Activated CD8-positive, alpha-beta memory T cell treated with anti-CD3 and anti-CD28 coated beads for 36 hours (primary cell): ENCODE results near the gene ATP4A. TPM values are rescaled to one million over a fixed set of nuclear protein-coding genes. Genes with fewer than 3 reads are reported as not detected.
"Not testable (repeated sequence)": the region's sequence is repeated elsewhere in the genome, so short reads cannot be mapped to it uniquely, and the experiment has no call there.

Experiments used
- CTCF ChIA-PET: fragments of 350-600 bp; sonication (Branson Sonifier 250); formaldehyde crosslinking; loops from one replicate; lab custom pipeline; 2021; ENCODE audit warnings: antibody characterized with exemption; lab: Charles Lee
- POLR2A ChIA-PET: fragments of 350-600 bp; sonication (Branson Sonifier 250); formaldehyde crosslinking; loops from one replicate; lab custom pipeline; 2021; ENCODE audit warnings: antibody characterized with exemption; lab: Charles Lee
- total RNA-seq, 2 experiments: library from RNA; stranded (reverse); gene quantifications; one replicate each; pipeline ENCODE4 v1.2.3, GENCODE V29; 2021

ATP4A gene
- total RNA-seq = not detected

DNA sequence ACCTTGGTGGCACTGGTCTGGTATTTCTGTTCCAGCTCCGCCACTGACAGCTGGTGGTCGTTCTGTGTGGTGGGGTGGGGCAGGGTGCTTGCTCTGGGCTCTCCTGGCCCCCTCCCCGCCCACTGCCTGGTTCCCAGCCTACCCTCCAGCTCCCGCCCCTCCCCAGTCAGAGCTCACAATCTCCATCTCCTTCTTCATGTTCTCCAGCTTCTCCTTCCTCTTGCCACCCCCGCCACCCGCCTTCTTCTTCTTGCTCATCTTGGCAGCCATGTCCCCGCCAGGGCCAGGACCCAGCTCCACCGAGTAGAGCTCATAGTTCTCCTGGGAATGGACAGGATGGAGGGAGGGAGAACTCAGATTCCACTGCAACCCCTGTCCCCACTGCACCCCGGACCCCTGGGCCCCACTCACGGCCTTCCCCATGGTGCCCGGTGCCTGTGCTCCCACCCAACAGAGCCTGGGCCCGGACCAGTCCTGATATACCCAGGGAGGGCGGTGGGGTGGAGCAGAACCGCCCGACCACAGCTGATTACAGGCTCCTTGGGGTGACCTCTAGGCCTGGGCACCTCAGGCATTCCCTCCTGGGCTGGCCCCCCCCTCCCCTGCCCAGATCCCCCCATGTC, at the start of gene ATP4A:
Gene ATP4A, minus strand, starts transcription at position 452 of the 623 bp plus-strand sequence. Its CDS starts 29 bp downstream, at position 423.
- CTCF ChIA-PET = no interaction called here
- POLR2A ChIA-PET = no interaction called here

DNA sequence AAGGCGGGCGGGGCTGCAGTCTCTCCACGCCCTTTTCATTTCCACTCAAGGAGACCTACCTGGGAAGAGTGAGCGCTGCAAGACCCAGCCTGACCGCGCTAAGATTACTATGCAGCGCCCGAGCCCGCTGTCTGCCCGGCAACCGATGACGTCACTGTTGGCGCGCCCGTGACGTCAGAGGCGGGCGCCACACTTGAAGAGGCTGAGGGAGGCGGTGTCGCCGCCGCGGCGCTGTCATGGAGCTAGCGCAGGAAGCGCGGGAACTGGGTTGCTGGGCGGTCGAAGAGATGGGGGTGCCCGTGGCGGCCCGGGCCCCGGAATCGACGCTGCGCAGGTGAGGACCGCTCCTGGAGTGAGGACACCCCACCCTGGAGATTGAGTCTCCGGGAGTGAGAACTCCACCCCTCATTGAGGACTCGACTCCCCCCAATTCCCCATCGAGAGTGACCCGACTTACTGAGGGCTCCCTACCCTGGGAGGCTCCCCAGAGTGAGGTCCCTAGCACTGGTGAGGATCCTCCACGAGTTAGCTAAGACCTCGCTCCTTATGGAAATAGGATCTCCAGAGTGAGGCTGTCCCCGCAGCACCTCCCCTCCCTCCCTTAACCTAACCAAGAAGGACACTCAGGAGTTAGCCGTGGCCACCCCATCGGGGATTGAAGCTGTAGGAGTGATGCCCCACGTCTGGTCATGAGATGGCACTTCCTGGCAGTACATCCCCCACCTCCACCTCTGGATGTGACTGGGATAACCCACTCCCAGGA, 49.3 kb upstream of the ATP4A start, which contains the start of gene HAUS5:
Gene HAUS5, plus strand, starts transcription at position 177 of the 763 bp plus-strand sequence. Its CDS starts 60 bp downstream, at position 237.
- CTCF ChIA-PET = interaction anchor here (0.6 to 2.8 kb wide), 5 partner anchors 11 to 345 kb away, joined by 3 to 13 read pairs (median 3); no protein-coding TSS in a partner anchor
- POLR2A ChIA-PET = interaction anchor here (1.0 to 1.9 kb wide), 3 partner anchors 10 to 68 kb away, joined by 3 to 7 read pairs (median 7); partner anchors contain the start of gene COX6B1

DNA sequence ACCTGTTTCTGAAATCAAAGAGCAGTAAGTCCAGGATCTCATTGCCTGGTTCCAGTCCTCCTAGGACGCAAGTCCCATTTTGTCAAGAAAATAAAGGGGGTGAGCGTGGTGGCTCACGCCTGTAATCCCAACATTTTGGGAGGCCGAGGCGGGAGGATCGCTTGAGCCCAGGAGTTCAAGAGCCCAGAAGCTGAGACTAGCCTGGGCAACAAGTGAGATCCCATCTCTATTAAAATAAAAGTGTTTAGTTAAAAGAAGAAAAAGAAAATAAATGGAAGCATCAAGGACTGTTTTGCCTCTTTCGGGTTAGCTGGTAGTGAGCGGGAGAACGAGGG, 48.7 kb upstream of the ATP4A start:
- ChIA-PET CTCF (interaction anchor here (1.1 to 2.8 kb wide), 4 partner anchors 11 to 102 kb away, joined by 3 to 13 read pairs (median 4); no protein-coding TSS in a partner anchor), POLR2A (interaction anchor here (1.3 to 1.9 kb wide), 2 partner anchors 36 to 68 kb away, joined by 7 read pairs; partner anchors contain the start of gene COX6B1)

DNA sequence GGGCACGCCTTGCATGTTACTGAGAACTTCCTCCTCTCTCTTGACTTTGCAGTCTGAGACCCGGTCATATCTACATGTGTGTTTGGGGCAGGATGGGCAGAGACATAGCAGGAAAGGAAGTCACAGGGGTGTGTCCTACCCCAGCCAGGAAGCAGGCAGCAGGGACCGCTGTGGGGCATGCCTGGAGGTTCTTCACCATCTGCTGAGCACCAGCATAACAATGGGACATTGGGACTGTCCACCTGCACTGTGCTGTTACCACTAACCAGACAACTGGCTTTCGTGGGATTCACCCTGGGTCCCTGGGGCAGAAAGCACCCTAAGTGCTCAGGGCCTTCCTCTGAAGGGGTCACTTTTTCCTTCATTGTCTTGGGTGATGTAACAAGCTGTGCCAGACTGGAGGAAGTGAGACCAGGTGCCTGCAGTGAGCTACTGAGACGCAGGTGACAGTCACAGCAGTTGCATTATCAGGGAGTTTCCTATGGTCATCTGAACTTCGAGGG, 46.4 kb upstream of the ATP4A start:
- ChIA-PET CTCF (no interaction called here), POLR2A (no interaction called here)

DNA sequence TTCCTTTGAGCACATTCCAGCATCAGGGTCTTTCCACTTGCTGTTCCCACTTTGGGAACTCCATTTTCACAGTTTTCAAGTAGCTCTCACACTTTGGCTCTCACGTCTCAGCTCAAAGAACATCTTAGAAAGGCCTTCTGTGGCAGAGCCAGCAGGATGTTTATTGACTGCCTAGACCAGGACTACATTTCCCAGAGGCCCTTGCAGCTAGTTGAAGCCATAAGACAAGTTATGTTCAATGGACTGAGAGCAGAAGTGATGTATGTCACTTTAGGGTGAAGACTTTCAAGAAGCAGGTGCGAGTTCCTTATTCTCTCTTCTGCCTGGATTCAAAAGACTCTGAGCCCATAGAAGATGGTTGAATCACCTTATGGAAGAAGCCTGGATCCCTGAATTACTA, 44.8 kb upstream of the ATP4A start:
- POLR2A ChIA-PET = interaction anchor here (0.6 kb wide), 1 partner anchor 64 kb away, joined by 3 read pairs; no protein-coding TSS in a partner anchor
- CTCF ChIA-PET = interaction anchor here (1.4 kb wide), 1 partner anchor 59 kb away, joined by 4 read pairs; no protein-coding TSS in a partner anchor

DNA sequence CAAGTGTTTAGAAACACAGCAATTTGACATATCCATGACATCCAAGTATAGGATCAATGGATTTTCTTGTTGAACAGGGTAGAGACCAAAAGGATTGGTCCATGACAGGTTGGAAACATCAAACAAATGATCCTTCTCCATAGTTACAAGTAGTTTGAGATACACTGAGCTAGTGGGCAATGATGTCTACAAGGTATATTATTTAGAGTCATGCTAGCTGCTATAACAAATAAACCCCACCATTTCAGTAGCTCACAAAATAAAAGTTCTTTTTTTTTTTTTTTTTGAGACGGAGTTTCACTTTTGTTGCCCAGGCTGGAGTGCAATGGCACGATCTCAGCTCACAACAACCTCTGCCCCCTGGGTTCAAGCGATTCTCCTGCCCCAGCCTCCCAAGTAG, 44.2 kb upstream of the ATP4A start:
- ChIA-PET CTCF (interaction anchor here (1.4 kb wide), 1 partner anchor 58 kb away, joined by 4 read pairs; no protein-coding TSS in a partner anchor), POLR2A (interaction anchor here (0.6 to 0.7 kb wide), 2 partner anchors 17 to 63 kb away, joined by 3 to 4 read pairs; no protein-coding TSS in a partner anchor)

DNA sequence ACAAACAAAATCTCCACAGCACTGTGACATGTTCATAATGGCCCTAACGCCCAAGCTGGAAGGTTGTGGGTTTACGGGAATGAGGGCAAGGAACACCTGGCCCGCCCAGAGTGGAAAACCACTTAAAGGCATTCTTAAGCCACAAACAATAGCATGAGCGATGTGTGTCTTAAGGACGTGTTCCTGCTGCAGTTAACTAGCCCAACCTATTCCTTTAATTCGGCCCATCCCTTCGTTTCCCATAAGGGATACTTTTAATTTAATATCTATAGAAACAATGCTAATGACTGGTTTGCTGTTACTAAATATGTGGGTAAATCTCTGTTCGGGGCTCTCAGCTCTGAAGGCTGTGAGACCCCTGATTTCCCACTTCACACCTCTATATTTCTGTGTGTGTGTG, 43.7 kb upstream of the ATP4A start:
- POLR2A ChIA-PET = interaction anchor here (0.7 kb wide), 1 partner anchor 16 kb away, joined by 4 read pairs; no protein-coding TSS in a partner anchor
- CTCF ChIA-PET = interaction anchor here (0.6 kb wide), 1 partner anchor 147 kb away, joined by 4 read pairs; no protein-coding TSS in a partner anchor

DNA sequence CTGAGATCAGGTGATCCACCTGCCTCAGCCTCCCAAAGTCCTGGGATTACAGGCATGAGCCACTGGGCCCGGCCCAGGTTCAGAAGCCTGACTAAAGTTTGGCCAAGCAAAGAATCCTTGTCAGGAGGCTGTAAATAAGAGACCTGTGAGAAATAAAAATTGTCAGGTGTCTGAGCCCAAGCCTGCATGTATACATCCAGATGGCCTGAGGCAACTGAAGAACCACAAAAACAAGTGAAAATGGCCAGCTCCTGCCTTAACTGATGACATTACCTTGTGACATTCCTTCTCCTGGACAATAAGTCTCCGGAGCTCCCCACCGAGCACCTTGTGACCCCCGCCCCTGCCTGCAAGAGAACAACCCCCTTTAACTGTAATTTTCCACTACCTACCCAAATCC, 41.0 kb upstream of the ATP4A start:
- CTCF ChIA-PET = interaction anchor here (0.6 to 1.1 kb wide), 2 partner anchors 12 to 90 kb away, joined by 3 to 5 read pairs; no protein-coding TSS in a partner anchor
- POLR2A ChIA-PET = not testable (repeated sequence)

DNA sequence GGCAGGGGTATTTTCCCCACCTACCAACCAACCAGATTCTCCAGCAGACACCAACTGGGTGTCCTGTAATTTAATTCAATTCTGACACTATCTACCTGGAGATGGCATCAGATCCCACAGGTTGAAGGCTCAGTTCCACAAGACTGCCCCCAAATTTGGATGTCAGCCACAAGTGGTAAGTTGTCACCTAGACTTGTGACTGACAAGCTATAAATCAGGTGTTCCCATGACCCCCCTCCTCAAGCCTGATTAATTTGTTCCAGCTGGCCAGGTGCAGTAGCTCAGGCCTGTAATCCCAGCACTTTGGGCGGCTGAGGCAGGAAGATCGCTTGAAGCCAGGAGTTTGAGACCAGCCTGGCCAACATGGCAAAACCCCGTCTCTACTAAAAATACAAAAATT, 38.5 kb upstream of the ATP4A start:
- ChIA-PET POLR2A (no interaction called here), CTCF (interaction anchor here (0.7 to 1.0 kb wide), 3 partner anchors 11 to 487 kb away, joined by 3 to 4 read pairs (median 4); partner anchors contain the start of gene HAUS5)

DNA sequence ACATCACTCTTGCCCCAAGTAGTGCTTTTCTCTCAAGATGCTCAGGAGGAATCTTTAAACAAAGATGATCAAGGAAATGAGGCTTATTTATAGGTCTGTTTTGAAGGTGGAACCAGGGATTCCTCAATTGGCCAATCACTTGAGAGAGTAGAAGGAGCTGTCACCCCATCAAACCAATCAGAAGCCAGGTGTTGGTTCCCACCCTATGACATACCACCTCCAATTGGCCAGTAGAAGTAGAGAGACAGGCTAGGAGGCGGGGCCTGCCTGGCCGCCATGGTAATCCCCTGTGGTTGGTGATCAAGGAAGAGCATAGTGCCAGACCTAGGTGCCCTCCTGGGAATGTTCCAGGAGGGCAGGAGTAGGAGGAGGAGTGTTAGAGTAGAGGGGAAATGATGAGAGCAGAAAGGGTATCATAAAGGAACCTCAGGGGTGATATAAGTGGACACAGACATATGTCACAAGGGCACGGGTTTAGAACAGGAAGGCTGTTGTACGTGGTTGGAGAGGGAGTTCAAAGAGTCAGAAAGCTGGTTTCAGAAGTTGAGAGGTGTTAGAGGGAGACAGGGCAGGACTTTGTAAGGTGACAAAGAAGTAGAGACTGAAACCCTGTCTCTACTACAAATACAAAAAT, 33.0 kb upstream of the ATP4A start:
- CTCF ChIA-PET = interaction anchor here (0.6 to 0.7 kb wide), 2 partner anchors 78 to 233 kb away, joined by 3 to 4 read pairs; no protein-coding TSS in a partner anchor
- POLR2A ChIA-PET = no interaction called here

DNA sequence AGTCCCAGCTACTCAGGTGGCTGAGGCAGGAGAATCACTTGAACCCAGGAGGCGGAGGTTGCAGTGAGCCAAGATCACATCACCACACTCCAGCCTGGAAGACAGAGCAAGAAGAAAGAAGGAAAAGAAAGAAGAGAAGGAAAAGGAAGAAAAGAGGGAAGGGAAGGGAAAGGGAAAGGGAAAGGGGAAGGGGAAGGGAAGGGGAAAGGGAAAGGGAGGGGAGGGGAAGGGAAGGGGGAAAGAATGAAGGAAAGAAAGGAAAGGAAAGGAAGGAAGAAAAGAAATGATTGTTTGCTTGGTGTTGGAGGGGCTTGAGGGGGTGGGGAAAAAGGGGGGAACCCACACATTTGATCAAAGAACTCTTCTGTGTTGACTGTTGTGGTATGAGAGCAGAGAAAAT, 32.5 kb upstream of the ATP4A start:
- ChIA-PET CTCF (no interaction called here), POLR2A (interaction anchor here (0.7 kb wide), 1 partner anchor 9 kb away, joined by 3 read pairs; no protein-coding TSS in a partner anchor)

DNA sequence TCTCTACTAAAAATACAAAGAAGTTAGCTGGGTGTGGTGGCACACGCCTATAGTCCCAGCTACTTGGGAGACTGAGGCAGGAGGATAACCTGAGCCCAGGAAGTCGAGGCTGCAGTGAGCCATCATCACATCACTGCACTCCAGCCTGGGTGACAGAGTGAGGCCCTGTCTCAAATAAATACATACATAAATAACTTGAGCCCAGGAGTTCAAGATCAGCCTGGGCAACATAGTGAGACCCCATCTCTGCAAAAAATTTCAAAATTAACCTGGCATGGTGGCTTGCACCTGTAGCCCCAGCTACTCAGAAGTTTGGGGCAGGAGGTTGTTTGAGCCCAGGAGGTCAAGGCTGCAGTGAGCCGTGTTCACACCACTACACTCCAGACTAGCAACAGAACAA, 31.6 kb upstream of the ATP4A start:
- CTCF ChIA-PET, POLR2A ChIA-PET: not testable (repeated sequence)

DNA sequence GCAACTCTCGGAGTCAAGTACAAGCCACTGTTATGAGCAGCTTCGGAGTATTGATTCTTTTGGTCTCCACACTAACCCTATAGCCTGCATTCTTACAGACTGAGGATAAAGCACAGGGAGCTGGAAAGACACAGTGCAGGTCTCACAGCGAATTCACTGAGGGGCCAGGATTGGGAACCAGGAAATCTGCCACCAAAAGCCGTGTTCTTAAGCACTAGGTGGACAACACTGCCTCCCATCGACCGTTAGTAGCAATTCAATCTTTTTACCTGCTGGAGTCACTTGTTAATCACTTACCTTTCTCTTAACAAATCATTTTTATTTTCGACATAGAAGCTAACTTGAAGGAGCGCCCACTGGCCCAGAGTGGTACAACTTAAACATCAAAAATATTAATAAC, 28.8 kb upstream of the ATP4A start:
- CTCF ChIA-PET = interaction anchor here (0.6 to 2.0 kb wide), 11 partner anchors 12 to 88 kb away, joined by 3 to 13 read pairs (median 4); partner anchors contain the start of gene HAUS5
- POLR2A ChIA-PET = no interaction called here

DNA sequence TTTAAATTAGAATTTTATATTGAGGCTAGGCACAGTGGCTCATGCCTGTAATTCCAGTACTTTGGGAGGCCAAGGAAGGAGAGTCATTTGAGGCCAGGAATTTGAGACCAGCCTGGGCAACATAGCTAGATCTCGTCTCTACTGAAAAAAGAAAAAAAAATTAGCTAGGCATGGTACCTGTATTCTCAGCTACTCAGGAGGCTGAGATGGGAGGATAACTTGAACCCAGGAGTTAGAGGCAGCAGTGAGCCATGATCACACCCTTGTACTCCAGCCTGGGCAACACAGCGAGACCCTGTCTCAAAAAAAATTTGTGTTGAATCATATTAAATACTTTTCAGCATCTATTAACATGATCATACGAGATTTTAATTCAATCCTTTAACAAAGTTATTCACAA, 27.4 kb upstream of the ATP4A start:
- CTCF ChIA-PET = interaction anchor here (0.7 to 1.0 kb wide), 3 partner anchors 81 to 211 kb away, joined by 3 read pairs; no protein-coding TSS in a partner anchor

DNA sequence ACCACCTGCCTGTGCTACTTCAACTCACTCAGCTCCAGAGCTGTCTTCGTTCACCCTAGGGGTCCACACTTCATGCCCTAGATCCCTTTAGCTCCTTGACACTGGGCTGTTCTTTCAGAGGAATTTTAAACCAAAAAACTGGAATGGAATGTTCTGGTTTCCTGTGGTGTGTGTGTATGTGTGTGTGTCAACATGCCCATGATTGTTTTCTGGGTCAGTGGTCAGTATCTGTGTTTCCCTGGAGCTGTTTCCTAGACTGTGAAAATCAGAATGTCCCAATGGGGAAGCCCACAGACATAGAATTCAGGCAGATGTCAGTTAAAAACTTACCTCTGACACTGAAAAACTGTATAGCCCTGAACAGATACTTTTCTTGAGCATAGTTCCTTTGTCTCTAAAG, 23.9 kb upstream of the ATP4A start:
- POLR2A ChIA-PET = interaction anchor here (0.5 to 0.7 kb wide), 2 partner anchors 8 to 152 kb away, joined by 3 read pairs; no protein-coding TSS in a partner anchor
- CTCF ChIA-PET = no interaction called here

More for the DNA sequence above, 27.4 kb upstream of the ATP4A start:
- POLR2A ChIA-PET = interaction anchor here (0.6 kb wide), 1 partner anchor 17 kb away, joined by 4 read pairs; no protein-coding TSS in a partner anchor

DNA sequence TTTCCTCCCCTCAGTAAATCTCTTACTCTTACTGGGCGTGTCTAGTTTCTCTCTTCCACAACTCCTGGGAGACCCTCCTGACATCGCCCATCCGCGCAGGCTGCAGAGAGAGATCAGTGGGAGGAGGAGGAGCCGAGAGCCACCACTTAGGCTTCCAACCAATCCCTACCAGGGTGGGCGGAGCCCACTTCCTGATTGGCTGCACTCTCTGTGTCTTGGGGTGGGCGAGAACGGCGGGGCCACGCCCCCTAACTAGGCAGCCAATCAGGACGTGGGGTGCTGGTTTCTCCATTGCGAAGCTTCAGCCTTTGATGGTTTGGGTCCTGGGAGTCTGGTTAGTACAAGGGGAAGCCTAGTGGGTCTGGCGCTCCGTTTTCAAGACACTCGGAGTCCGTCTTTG, 22.4 kb upstream of the ATP4A start, which contains the start of gene PMIS2:
Gene PMIS2, plus strand, starts transcription at position 326 of the 400 bp plus-strand sequence. CDS start 87 bp downstream, outside the sequence.
- ChIA-PET POLR2A (no interaction called here), CTCF (interaction anchor here (0.7 kb wide), 1 partner anchor 162 kb away, joined by 3 read pairs; no protein-coding TSS in a partner anchor)

DNA sequence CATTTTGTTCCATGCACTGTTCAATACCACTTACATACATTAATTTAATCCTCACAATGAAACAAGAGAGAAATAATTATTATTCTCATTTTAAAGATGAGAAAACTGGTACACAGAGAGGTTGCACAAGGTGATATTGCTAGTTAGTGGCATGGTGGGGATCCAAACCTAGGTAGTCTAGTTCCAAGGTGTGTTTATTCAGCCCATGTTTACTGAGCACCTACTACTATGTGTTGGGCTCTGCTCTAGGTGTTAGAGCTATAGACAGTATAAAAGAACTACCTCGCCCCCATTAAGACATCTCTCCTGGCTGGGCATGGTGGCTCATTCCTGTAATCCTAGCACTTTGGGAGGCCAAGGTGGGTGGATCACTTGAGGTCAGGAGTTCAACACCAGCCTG, 19.3 kb upstream of the ATP4A start:
- POLR2A ChIA-PET = no interaction called here
- CTCF ChIA-PET = no interaction called here

DNA sequence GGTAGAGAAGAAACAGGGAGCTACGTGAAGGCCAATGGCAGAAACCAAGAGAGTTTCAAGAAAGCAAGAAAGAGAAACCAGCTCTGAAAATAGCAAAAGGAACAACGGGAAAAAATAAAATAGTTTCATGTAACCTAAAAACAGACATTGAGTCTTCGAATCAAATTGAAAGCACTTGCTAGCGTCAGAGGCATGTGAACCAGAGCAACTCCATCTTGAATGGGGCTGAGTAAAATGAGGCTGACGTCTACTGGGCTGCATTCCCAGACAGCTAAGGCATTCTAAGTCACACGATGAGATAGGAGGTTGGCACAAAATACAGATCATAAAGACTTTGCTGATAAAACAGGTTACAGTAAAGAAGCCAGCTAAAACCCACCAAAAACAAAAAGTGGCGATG, 15.2 kb upstream of the ATP4A start:
- ChIA-PET CTCF (interaction anchor here (1.1 kb wide), 1 partner anchor 13 kb away, joined by 5 read pairs; no protein-coding TSS in a partner anchor), POLR2A (no interaction called here)
